Uterus (tissue), 2 donors: ENCODE measurements around the gene TMEM220.

ENCODE experiments used
- CTCF ChIP-seq, 4 experiments: fragments of 200-600 bp in 2 of 4; fragments of 450-650 bp in 2 of 4; sonication (generic) in 2 of 4; IDR thresholded peaks; one replicate each; pipeline ENCODE4 v1.5.1; 2016 to 2019; ENCODE audit warnings: antibody characterized with exemption in 4 of 4, mild to moderate bottlenecking in 2 of 4, moderate library complexity in 1 of 4
- POLR2A ChIP-seq, 2 donors: fragments of 450-650 bp; IDR thresholded peaks; one replicate each; pipeline ENCODE4 v1.6.1; 2016; ENCODE audit warnings: antibody characterized with exemption in 2 of 2, mild to moderate bottlenecking in 1 of 2, moderate library complexity in 1 of 2

GRCh38 chr17:10705727-10706126 lies 24.1 kb downstream of the TMEM220 start:
- TF ChIP-seq CTCF (IDR thresholded peaks at IDR 0.05): no peak
- TF ChIP-seq POLR2A (IDR thresholded peaks at IDR 0.05): no peak
